ENCODE data around the gene TEX48.

GRCh38 chr9:114643896-114644295, 38.1 kb downstream of the TEX48 start:
- TF ChIP-seq SUZ12 (IDR thresholded peaks at IDR 0.05) (no peak), SP1 (IDR thresholded peaks at IDR 0.05) (no peak), FOXM1 (IDR thresholded peaks at IDR 0.05; ENCODE audit: borderline replicate concordance) (no peak), ZNF384 (IDR thresholded peaks at IDR 0.05) (no peak)

All from HEK293T (cell line).